Transverse colon (tissue), 4 donors: ENCODE results near the gene DNASE1L3. TPM values are rescaled to one million over a fixed set of nuclear protein-coding genes. Genes with fewer than 3 reads are reported as not detected.

Experiments used
- DNase-seq: peaks from one replicate; pipeline ENCODE4 v3.0.0-alpha.2; 2019
- H3K27ac ChIP-seq, 4 donors: fragments of 200-600 bp; sonication (generic); 2 replicates each; pipeline ENCODE4 v1.5.1; 2016 to 2018; ENCODE audit warnings: inconsistent platforms in 4 of 4
- H3K27me3 ChIP-seq: fragments of 200-600 bp; sonication (generic); 2 replicates; pipeline ENCODE4 v1.5.1; 2017; ENCODE audit warnings: inconsistent platforms
- H3K36me3 ChIP-seq, 4 donors: fragments of 200-600 bp; sonication (generic); 2 replicates each; pipeline ENCODE4 v1.5.1; 2017 to 2019; ENCODE audit warnings: inconsistent platforms in 4 of 4
- H3K4me1 ChIP-seq, 4 donors: fragments of 200-600 bp; sonication (generic); 2 replicates each; pipeline ENCODE4 v1.5.1; 2017 to 2020; ENCODE audit warnings: inconsistent platforms in 4 of 4
- H3K4me3 ChIP-seq, 4 donors: fragments of 200-600 bp; sonication (generic); 1 replicate in 1 of 4; 2 replicates in 3 of 4; pipeline versions ENCODE4 v1.5.1 to v1.6.1; 2017 to 2019; ENCODE audit warnings: inconsistent platforms in 4 of 4
- H3K9me3 ChIP-seq, 2 donors: fragments of 200-600 bp; sonication (generic); 2 replicates each; pipeline ENCODE4 v1.5.1; 2017 to 2019; ENCODE audit warnings: inconsistent platforms in 2 of 2
- EP300 ChIP-seq: sonication (generic); formaldehyde crosslinking; IDR thresholded peaks from one replicate; pipeline ENCODE4 v1.6.1; 2017; ENCODE audit warnings: antibody characterized with exemption, low read depth
- POLR2A ChIP-seq: fragments of 450-650 bp; IDR thresholded peaks from one replicate; pipeline ENCODE4 v1.6.1; 2016; ENCODE audit warnings: antibody characterized with exemption, mild to moderate bottlenecking, moderate library complexity
- POLR2AphosphoS5 ChIP-seq, 3 donors: sonication (generic); formaldehyde crosslinking; IDR thresholded peaks; one replicate each; pipeline ENCODE4 v1.6.1; 2016; ENCODE audit warnings: antibody characterized with exemption in 3 of 3
- WGBS, 2 donors: methylation state at CpG; one replicate each; pipeline ENCODE4 v1.1.5; 2018; ENCODE audit warnings: low coverage in 1 of 2; 5-methylcytosine and 5-hydroxymethylcytosine counted together
- in situ Hi-C, 4 donors: fragments of 200-750 bp; cut with MboI; loops; one replicate each; pipeline versions ENCODE4 v1.15.0 to v1.15.1; 2017; ENCODE audit warnings: low sequenced_read_pairs in 3 of 4, low pct_ligation_motif_present in 1 of 4, low pct_unique_long_range_greater_than_20kb in 1 of 4
- intact Hi-C: fragments of 100-400 bp; cut with DNase I; formaldehyde crosslinking; loops from one replicate; pipeline ENCODE4 v1.15.1; 2023; ENCODE audit warnings: low total_unique reads
- total RNA-seq, 4 donors: library from RNA; depleted of rRNA; stranded (reverse); fragments of >200 nt; gene quantifications; one replicate each; pipeline ENCODE4 v1.1.0, GENCODE V29; 2016
- TF ChIP-seq, protein P1 (sequence below), 5 experiments: fragments of 200-600 bp in 3 of 5; fragments of 450-650 bp in 2 of 5; sonication (generic) in 3 of 5; IDR thresholded peaks; 1 replicate in 2 of 5; 2 replicates in 3 of 5; pipeline ENCODE4 v1.5.1; 2016 to 2017; ENCODE audit warnings: antibody characterized with exemption in 5 of 5, inconsistent platforms in 3 of 5, mild to moderate bottlenecking in 2 of 5, moderate library complexity in 1 of 5

DNASE1L3 gene
- total RNA-seq, 4 donors from 2014 or later, result 1.9 to 6.8 (median 3.6) TPM

- H3K27ac ChIP-seq, result peak overlapping the region; percentile 1 to 86 (median 52)
- no peaks in the 10 kb centered on the region for H3K27me3 ChIP-seq
- in situ Hi-C loops, result no loop called here
- 85 to 92% methylated on average over 4 to 7 of the region's 7 CpGs for WGBS, 2 donors
- H3K36me3 ChIP-seq, result peaks cover 0 to 37% (median 14%) of the 10 kb centered on the region in 4 donors
- no peak for DNase-seq
- TF ChIP-seq EP300 (no peak), POLR2A (no peak), POLR2AphosphoS5 (IDR thresholded peaks at IDR 0.05) (no peak)
- TF ChIP-seq, protein P1, sequence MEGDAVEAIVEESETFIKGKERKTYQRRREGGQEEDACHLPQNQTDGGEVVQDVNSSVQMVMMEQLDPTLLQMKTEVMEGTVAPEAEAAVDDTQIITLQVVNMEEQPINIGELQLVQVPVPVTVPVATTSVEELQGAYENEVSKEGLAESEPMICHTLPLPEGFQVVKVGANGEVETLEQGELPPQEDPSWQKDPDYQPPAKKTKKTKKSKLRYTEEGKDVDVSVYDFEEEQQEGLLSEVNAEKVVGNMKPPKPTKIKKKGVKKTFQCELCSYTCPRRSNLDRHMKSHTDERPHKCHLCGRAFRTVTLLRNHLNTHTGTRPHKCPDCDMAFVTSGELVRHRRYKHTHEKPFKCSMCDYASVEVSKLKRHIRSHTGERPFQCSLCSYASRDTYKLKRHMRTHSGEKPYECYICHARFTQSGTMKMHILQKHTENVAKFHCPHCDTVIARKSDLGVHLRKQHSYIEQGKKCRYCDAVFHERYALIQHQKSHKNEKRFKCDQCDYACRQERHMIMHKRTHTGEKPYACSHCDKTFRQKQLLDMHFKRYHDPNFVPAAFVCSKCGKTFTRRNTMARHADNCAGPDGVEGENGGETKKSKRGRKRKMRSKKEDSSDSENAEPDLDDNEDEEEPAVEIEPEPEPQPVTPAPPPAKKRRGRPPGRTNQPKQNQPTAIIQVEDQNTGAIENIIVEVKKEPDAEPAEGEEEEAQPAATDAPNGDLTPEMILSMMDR (IDR thresholded peaks at IDR 0.05), result no peak
- intact Hi-C loops, result loop anchor here (5.0 kb wide), 1 partner anchor 161 kb away; the partner anchor contains the start of gene FLNB
- H3K4me1 ChIP-seq, result peaks cover 6 to 28% (median 20%) of the 10 kb centered on the region in 4 donors
- no peak overlapping the region for H3K4me3 ChIP-seq
- no peaks in the 10 kb centered on the region for H3K9me3 ChIP-seq
These were observed 42.3 kb downstream of the DNASE1L3 start for GRCh38 chr3:58168498-58168897.

DNA sequence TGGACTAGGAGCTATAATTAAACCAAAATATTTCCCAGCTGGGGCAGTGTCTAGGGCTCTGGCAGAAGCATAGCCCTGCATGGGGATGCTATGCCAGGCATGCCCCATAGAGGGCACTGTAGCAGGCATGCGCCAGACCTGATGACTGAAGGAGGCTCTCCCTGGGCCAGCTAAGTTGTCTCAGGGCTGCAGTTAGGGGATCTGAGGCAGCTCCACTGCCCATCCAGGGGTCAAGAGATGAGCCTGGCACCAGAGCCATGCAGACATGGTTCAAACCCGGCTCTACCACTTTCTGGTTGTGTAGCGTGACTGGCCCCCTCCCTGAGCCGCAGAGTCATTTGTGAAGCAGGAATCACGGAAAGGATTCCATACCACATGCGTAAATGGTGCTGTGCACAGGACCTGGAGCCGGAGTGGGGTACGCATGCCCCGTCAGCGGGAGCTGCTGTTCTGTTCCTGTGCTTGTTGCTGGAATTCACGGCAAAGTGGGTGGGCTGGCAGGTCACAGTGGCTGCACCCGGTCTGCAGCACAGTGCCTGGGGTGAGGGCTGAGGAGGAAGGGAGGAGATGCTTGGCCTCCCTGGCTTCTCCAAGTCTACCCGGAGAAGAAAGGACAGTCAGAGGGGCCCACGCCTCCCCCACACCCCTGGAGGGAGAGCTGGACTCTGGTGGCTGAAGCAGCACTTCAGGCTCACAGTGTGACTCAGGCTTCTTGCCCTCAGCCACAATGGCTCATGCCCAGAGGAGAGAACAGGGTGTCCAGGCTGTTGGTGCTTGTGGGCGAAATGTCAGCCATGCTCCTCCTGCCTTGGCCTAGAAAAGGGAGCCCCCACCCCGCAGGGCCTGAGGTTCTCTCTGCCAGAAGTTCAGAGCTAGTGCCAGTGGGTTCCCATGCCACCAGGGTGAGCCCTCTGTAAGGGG is 43.1 kb downstream of the DNASE1L3 start:
- WGBS, 2 donors, result 66% methylated on average over 16 of the region's 16 CpGs; no CpG with 5 or more reads in 1 of the 2 donors
- H3K9me3 ChIP-seq, result no peaks in the 10 kb centered on the region
- H3K4me3 ChIP-seq, result no peak overlapping the region
- in situ Hi-C loops (no loop called here), intact Hi-C loops (loop anchor here (5.0 kb wide), 1 partner anchor 160 kb away; the partner anchor contains the start of gene FLNB)
- no peak for TF ChIP-seq POLR2AphosphoS5 (IDR thresholded peaks at IDR 0.05)
- TF ChIP-seq POLR2A, result no peak
- TF ChIP-seq, protein P1 (IDR thresholded peaks at IDR 0.05), result peak; percentile 78 to 91 (median 86)
- no peak for TF ChIP-seq EP300
- H3K27ac ChIP-seq, result peak overlapping the region; percentile 1 to 86 (median 52)
- peaks cover 0 to 42% (median 18%) of the 10 kb centered on the region in 4 donors for H3K36me3 ChIP-seq
- H3K27me3 ChIP-seq, result no peaks in the 10 kb centered on the region
- DNase-seq, result peak; percentile 74
- peaks cover 0 to 20% (median 17%) of the 10 kb centered on the region in 4 donors for H3K4me1 ChIP-seq

- WGBS, 2 donors, result 76 to 79% methylated on average over 6 to 16 of the region's 16 CpGs
- Histone ChIP-seq H3K36me3 (peaks cover 0 to 31% (median 15%) of the 10 kb centered on the region in 4 donors), H3K9me3 (no peaks in the 10 kb centered on the region), H3K4me1 (peaks cover 0 to 23% (median 17%) of the 10 kb centered on the region in 4 donors), H3K4me3 (no peak overlapping the region), H3K27me3 (no peaks in the 10 kb centered on the region), H3K27ac (peak overlapping the region; percentile 36 to 86 (median 68))
- in situ Hi-C loops (no loop called here), intact Hi-C loops (loop anchor here (5.0 kb wide), 1 partner anchor 158 kb away; the partner anchor contains the start of gene FLNB)
- DNase-seq, result no peak
- no peak for TF ChIP-seq POLR2A
- TF ChIP-seq EP300, result no peak
- TF ChIP-seq POLR2AphosphoS5 (IDR thresholded peaks at IDR 0.05), result no peak
- TF ChIP-seq, protein P1 (IDR thresholded peaks at IDR 0.05), result no peak
These were observed 45.6 kb downstream of the DNASE1L3 start for GRCh38 chr3:58164906-58165821.
